Glutamatergic neuron (in vitro differentiated cells): ENCODE results near the gene PPP1R7. TPM values are rescaled to one million over a fixed set of nuclear protein-coding genes. Genes with fewer than 3 reads are reported as not detected.

Experiments used
- DNase-seq: peaks from one replicate; pipeline ENCODE4 v3.0.0; 2022
- H3K27ac Mint-ChIP-seq: one replicate; pipeline ENCODE4 v1.8.0; 2020; ENCODE audit warnings: mild to moderate bottlenecking, mixed read lengths, inconsistent platforms; ENCODE audit not compliant: unreplicated experiment
- H3K27me3 Mint-ChIP-seq: one replicate; pipeline ENCODE4 v1.8.0; 2020; ENCODE audit warnings: mild to moderate bottlenecking, moderate library complexity, mixed read lengths, inconsistent platforms; ENCODE audit not compliant: unreplicated experiment
- H3K36me3 Mint-ChIP-seq: one replicate; pipeline ENCODE4 v1.8.0; 2020; ENCODE audit warnings: mild to moderate bottlenecking, mixed read lengths, inconsistent platforms; ENCODE audit not compliant: unreplicated experiment
- H3K4me1 Mint-ChIP-seq: one replicate; pipeline ENCODE4 v1.8.0; 2020; ENCODE audit warnings: mild to moderate bottlenecking, low read depth, mixed read lengths, inconsistent platforms; ENCODE audit not compliant: unreplicated experiment
- H3K4me3 Mint-ChIP-seq: one replicate; pipeline ENCODE4 v1.8.0; 2020; ENCODE audit warnings: mild to moderate bottlenecking, mixed read lengths, inconsistent platforms; ENCODE audit not compliant: unreplicated experiment
- H3K9me3 Mint-ChIP-seq: one replicate; pipeline ENCODE4 v1.8.0; 2020; ENCODE audit warnings: mild to moderate bottlenecking, moderate library complexity, mixed read lengths, inconsistent platforms; ENCODE audit not compliant: unreplicated experiment
- total RNA-seq: library from RNA; stranded (reverse); fragmentation: NEBNext Ultra II Directional; extraction: Animal tissue kit (Norgen Biotek cat#: 25700); gene quantifications from one replicate; pipeline ENCODE4 v1.2.1, GENCODE V29; 2021; ENCODE audit not compliant: unreplicated experiment
- TF ChIP-seq, protein P1 (sequence below): fragments of 200-600 bp; sonication (generic); IDR thresholded peaks from one replicate; pipeline ENCODE4 v1.5.0; 2021; ENCODE audit not compliant: partially characterized antibody, unreplicated experiment

PPP1R7 gene
- total RNA-seq, 1 donor from 2014 or later: 53.9 TPM

DNA sequence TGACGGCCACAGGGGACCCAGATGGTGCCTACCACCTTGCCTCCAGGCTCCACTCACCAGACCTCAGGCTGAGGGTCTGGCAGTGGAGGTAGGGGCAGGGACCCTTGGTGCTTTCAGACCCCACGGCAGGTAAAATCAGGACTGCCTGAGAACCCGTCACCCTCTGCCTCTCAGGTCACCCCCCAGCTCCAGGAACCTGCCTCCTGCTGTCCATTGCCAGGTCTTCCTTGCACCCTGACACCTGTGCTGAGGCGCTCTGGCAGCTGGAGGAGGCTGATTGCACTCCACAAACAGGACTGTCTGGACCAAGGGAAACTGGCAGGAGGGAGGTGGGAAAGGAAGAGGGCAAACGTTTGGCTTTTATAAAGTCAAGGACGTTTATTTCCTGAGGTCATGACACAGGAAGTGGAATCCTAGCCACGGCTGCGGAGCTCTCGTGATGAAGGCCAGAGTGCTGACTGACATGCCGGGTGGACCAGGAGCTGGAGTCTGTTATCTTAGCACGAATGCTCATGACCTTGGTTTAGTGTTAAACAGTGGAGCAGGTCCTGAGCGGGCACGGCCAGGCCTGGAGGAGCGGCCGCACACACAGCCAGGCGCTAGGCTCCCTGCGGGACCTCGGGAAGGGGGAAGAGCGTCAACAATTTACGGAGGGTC, 78.7 kb downstream of the PPP1R7 start:
- TF ChIP-seq, protein P1, sequence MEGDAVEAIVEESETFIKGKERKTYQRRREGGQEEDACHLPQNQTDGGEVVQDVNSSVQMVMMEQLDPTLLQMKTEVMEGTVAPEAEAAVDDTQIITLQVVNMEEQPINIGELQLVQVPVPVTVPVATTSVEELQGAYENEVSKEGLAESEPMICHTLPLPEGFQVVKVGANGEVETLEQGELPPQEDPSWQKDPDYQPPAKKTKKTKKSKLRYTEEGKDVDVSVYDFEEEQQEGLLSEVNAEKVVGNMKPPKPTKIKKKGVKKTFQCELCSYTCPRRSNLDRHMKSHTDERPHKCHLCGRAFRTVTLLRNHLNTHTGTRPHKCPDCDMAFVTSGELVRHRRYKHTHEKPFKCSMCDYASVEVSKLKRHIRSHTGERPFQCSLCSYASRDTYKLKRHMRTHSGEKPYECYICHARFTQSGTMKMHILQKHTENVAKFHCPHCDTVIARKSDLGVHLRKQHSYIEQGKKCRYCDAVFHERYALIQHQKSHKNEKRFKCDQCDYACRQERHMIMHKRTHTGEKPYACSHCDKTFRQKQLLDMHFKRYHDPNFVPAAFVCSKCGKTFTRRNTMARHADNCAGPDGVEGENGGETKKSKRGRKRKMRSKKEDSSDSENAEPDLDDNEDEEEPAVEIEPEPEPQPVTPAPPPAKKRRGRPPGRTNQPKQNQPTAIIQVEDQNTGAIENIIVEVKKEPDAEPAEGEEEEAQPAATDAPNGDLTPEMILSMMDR: no peak
- peaks cover 14% of the 10 kb centered on the region for H3K27me3 Mint-ChIP-seq
- H3K27ac Mint-ChIP-seq: no peak overlapping the region
- peaks cover 3% of the 10 kb centered on the region for H3K36me3 Mint-ChIP-seq
- peaks cover 10% of the 10 kb centered on the region for H3K9me3 Mint-ChIP-seq
- no peak overlapping the region for H3K4me3 Mint-ChIP-seq
- no peak for DNase-seq
- H3K4me1 Mint-ChIP-seq: peaks cover 14% of the 10 kb centered on the region

DNA sequence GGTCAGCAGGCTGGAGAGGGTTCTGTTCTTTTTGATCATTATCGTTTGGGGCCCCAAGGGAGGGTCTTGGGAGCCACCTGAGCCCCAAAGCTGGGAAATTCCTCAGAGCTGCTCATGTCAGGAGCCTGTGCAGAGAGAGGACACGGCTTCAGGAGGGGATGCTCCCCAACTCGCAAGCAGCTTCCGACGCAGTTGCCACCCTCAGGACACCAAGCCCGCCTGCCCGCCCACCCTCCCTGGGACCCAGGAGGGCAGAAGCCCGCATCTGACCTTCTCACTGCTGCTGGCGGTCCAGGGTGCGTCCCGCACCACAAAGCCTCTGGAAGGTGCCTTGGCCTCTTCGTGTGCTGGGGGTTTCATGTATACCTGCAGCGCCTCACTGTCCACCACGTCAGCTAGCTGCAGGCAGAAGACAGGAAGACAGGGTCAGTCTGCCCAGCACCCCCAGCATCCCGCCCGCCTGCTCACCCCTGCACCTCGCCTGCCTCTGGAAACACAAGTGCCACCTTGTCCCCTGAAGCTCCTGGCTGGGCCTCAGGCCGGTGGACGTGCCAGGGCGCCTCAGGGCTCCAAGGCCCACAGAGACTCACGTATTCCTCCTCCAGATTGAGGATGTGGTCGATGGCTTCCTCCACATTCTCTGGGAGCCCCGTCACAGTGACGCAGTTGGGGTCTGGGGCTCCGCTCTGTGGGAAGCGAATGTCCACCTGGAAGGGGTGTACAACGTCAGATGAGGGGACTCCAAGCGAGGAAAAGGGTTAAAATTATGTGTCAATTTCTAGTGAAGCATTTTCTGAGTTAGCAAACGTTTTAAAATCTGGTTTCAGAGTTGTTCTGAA, 79.5 kb downstream of the PPP1R7 start:
- Mint-ChIP-seq H3K4me1 (peaks cover 8% of the 10 kb centered on the region), H3K27ac (no peak overlapping the region), H3K9me3 (peaks cover 6% of the 10 kb centered on the region), H3K36me3 (peaks cover 3% of the 10 kb centered on the region), H3K4me3 (no peak overlapping the region), H3K27me3 (peaks cover 12% of the 10 kb centered on the region)
- TF ChIP-seq, protein P1: no peak
- DNase-seq: no peak

DNA sequence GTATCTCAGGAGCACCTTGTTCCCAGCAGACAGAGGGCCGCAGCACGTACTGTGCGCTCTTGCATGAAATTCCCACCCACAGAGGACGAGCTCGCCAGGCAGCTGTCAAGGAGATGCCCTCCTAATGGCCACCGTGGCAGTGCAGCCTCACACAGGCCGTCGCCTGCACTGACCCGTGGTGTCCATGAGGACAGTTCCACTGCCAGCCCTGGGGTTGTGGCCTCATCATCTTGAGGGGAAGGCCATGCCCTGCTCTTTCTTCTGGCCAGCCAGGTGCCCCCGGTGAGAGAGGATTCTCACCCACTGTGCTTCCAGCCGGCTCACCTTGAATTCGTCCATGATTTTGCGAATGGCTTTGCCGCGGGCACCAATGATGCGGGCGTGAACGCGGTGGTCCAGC, 80.2 kb downstream of the PPP1R7 start:
- Mint-ChIP-seq H3K27ac (no peak overlapping the region), H3K36me3 (peaks cover 3% of the 10 kb centered on the region), H3K4me3 (no peak overlapping the region), H3K9me3 (peaks cover 5% of the 10 kb centered on the region), H3K4me1 (peaks cover 5% of the 10 kb centered on the region), H3K27me3 (peaks cover 12% of the 10 kb centered on the region)
- TF ChIP-seq, protein P1: no peak
- DNase-seq: no peak

DNA sequence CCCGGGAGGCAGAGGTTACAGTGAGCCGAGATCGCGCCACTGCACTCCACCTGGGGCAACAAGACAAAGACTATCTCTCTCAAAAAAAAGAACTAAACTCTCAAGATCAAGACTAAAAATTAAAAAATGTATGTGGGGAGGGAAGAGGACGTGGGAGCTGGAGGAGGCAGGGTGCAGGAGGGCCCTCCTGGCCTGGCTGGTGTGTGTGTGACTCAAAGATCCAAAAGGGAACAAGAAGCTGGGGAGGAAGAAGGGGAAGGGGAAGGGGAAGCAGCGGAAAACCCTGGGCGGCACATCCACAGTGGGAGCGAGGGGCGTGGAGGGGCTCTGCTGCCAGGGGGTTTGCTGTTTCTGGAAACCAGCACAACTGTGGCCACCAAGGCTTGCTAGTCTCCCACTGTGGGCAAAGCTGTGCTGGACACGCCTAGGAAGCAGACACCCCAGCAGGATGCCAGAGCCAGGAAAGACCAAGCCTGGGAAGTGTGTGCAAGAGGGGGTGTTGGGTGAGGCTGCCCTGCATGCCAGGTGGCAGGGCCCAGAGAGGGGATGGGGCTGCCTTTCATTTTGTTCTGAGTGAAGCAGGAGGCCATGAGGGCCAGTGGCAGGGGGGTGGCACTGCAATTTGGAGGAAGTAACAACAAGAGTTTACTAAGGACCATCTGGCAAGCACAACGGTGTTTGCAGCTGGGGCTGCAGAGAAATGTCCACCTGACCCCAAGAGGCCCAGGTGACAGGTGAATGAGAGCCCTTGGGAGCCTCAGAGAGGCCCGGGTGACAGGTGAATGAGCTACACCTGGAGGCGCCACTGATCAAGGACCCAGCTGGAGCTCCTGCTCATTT, 82.7 kb downstream of the PPP1R7 start:
- DNase-seq: no peak
- H3K27me3 Mint-ChIP-seq: peaks cover 10% of the 10 kb centered on the region
- peaks cover 4% of the 10 kb centered on the region for H3K4me1 Mint-ChIP-seq
- TF ChIP-seq, protein P1: no peak
- H3K4me3 Mint-ChIP-seq: no peak overlapping the region
- peaks cover 3% of the 10 kb centered on the region for H3K36me3 Mint-ChIP-seq
- H3K27ac Mint-ChIP-seq: no peak overlapping the region
- H3K9me3 Mint-ChIP-seq: peaks cover 8% of the 10 kb centered on the region

Other genes with a start within 250 kb of the PPP1R7 start
- gene CROCC2, start 244.1 kb upstream of the PPP1R7 start, total RNA-seq: not detected
- gene SNED1, start 151.8 kb upstream of the PPP1R7 start, total RNA-seq: 2.8 TPM
- 63.5 TPM for gene MTERF4, start 48.2 kb upstream of the PPP1R7 start, total RNA-seq
- 24.4 TPM for gene PASK, start 995 bp upstream of the PPP1R7 start, total RNA-seq
- 2.6 TPM for gene ANO7, start 38.2 kb downstream of the PPP1R7 start, total RNA-seq
- gene HDLBP, start 165.2 kb downstream of the PPP1R7 start, total RNA-seq: 216 TPM
- gene SEPTIN2, start 165.5 kb downstream of the PPP1R7 start, total RNA-seq: 302 TPM
- 67.7 TPM for gene FARP2, start 205.8 kb downstream of the PPP1R7 start, total RNA-seq